Activated CD8-positive, alpha-beta T cell treated with anti-CD3 and anti-CD28 coated beads for 36 hours (primary cell): Measurements from ENCODE around the gene SLC38A9. TPM values are rescaled to one million over a fixed set of nuclear protein-coding genes. Genes with fewer than 3 reads are reported as not detected.

ENCODE experiments used
- ATAC-seq: fragments of 200-7000 bp; cut with Tn5 transposase; one replicate; pipeline ENCODE4 v1.10.0; 2021; ENCODE audit warnings: mild to moderate bottlenecking, moderate library complexity
- CTCF ChIA-PET: fragments of 350-600 bp; sonication (Branson Sonifier 250); formaldehyde crosslinking; loops from one replicate; lab custom pipeline; 2021; ENCODE audit warnings: antibody characterized with exemption; lab: Charles Lee
- POLR2A ChIA-PET: fragments of 350-600 bp; sonication (Branson Sonifier 250); formaldehyde crosslinking; loops from one replicate; lab custom pipeline; 2021; ENCODE audit warnings: antibody characterized with exemption; lab: Charles Lee
- DNase-seq: peaks from one replicate; pipeline ENCODE4 v3.0.0-alpha.2; 2020
- H3K27ac Mint-ChIP-seq: one replicate; pipeline ENCODE4 v1.8.0; 2021; ENCODE audit warnings: mild to moderate bottlenecking, mixed read lengths
- H3K27me3 Mint-ChIP-seq: one replicate; pipeline ENCODE4 v1.8.0; 2021; ENCODE audit warnings: mixed read lengths
- H3K36me3 Mint-ChIP-seq: one replicate; pipeline ENCODE4 v1.8.0; 2021; ENCODE audit warnings: low read depth, mixed read lengths
- H3K4me1 Mint-ChIP-seq: one replicate; pipeline ENCODE4 v1.8.0; 2021; ENCODE audit warnings: low read depth, mixed read lengths
- H3K4me3 Mint-ChIP-seq: one replicate; pipeline ENCODE4 v1.8.0; 2021; ENCODE audit warnings: mild to moderate bottlenecking, moderate library complexity, mixed read lengths
- H3K9me3 Mint-ChIP-seq: one replicate; pipeline ENCODE4 v1.8.0; 2021; ENCODE audit warnings: mixed read lengths
- CTCF ChIP-seq: fragments of 200-600 bp; IDR thresholded peaks from one replicate; pipeline ENCODE4 v1.8.0; 2022; ENCODE audit warnings: antibody characterized with exemption, mild to moderate bottlenecking
- intact Hi-C: fragments of 100-400 bp; cut with micrococcal nuclease; formaldehyde crosslinking; loops from one replicate; pipeline ENCODE4 v1.10.0; 2022
- total RNA-seq, 2 experiments: library from RNA; stranded (reverse); gene quantifications; one replicate each; pipeline ENCODE4 v1.2.3, GENCODE V29; 2021

The SLC38A9 gene
- total RNA-seq, 2 experiments from 2014 or later, result 11.4 to 12.0 TPM

- Mint-ChIP-seq H3K27ac (no peak overlapping the region), H3K4me3 (no peak overlapping the region), H3K4me1 (peaks cover 26% of the 10 kb centered on the region), H3K9me3 (no peaks in the 10 kb centered on the region), H3K27me3 (peaks cover 2% of the 10 kb centered on the region), H3K36me3 (no peaks in the 10 kb centered on the region)
- CTCF ChIA-PET, result no interaction called here
- POLR2A ChIA-PET, result interaction anchor here (1.0 kb wide), 1 partner anchor 18 kb away, joined by 3 read pairs; no protein-coding TSS in a partner anchor
- DNase-seq (no peak), ATAC-seq (no peak)
- TF ChIP-seq CTCF, result no peak
- intact Hi-C loops, result no loop called here
Measured at GRCh38 chr5:55580042-55580441, 132.1 kb downstream of the SLC38A9 start.

DNA sequence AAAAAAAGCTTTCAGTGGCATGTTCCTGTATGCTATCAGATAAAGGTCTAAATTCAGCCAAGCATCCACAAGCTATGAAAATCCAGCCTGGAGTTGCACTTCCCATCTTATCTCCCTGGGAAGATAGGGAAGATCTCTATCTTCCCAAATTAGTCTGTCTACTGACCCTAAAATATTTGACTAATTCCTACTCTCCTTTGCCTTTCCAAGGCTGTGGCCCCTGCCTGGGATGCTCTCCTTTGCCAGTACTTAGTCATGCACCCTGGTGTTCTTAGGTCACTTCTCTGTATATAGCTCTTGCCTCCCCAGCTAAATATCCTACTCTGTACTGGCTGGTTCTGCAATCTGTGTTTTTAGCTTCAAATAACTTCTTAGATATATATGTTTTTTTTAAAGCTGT, 133.4 kb downstream of the SLC38A9 start:
- Mint-ChIP-seq H3K9me3 (no peaks in the 10 kb centered on the region), H3K4me1 (peaks cover 26% of the 10 kb centered on the region), H3K36me3 (no peaks in the 10 kb centered on the region), H3K4me3 (no peak overlapping the region), H3K27me3 (peaks cover 2% of the 10 kb centered on the region), H3K27ac (no peak overlapping the region)
- ChIA-PET POLR2A (interaction anchor here (0.5 kb wide), 1 partner anchor 35 kb away, joined by 3 read pairs; no protein-coding TSS in a partner anchor), CTCF (no interaction called here)
- TF ChIP-seq CTCF, result no peak
- ATAC-seq, result no peak
- intact Hi-C loops, result no loop called here
- DNase-seq, result no peak

DNA sequence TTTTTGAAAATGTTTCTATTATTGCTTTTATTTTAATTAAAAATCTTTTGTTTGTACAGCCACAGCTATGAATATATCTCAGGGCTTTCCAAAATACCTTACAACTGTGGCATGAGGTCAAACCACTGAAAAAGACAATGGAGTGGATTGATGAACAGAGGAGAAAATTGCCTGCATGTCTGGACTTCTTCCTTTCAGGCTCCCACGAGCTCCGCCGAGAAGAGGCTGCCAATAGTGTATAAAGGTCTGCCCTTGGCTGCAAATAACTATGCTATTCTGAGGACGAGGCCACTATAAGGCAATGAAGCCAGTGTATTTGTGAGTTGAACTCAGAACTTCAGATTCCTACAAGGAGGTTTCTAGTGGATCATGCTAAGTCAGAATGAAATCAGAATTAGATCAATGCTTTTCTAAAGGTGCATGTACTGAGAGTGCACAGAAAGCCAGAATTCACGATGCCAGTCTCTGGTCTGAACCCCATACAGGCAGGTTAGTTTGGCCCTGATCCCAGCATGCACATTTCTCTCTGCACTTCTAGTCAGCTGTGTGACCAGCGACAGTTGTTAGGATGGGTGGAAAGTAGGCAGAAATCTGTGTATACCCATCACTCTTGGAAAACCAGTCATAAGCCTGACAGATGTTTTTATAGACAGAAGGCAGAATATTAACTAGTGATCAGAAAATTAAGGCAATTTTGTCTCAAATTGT, 134.6 kb downstream of the SLC38A9 start:
- no peak for DNase-seq
- Mint-ChIP-seq H3K27me3 (peaks cover 2% of the 10 kb centered on the region), H3K36me3 (no peaks in the 10 kb centered on the region), H3K4me3 (no peak overlapping the region), H3K9me3 (no peaks in the 10 kb centered on the region), H3K4me1 (peaks cover 23% of the 10 kb centered on the region), H3K27ac (no peak overlapping the region)
- ChIA-PET CTCF (no interaction called here), POLR2A (no interaction called here)
- intact Hi-C loops, result no loop called here
- no peak for ATAC-seq
- no peak for TF ChIP-seq CTCF

DNA sequence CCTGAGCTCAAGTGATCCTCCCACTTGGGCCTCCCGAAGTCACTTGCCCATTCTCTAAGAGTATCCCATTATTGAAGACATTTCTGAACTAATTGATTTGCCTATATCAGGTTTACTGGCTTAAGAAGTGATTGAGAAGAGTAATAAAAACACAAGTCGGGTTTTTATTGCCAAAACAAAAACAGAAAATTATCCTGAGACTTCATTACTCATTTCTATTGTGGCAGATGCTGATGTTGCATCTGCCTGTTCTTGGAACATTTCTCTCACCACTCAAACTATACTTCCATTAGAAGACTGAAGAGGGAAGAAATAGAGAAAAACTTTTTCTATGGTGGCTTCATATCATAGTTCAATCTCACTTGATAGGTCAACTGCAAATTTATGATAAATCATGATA, 135.5 kb downstream of the SLC38A9 start:
- intact Hi-C loops, result no loop called here
- ATAC-seq, result no peak
- DNase-seq, result no peak
- no peak overlapping the region for H3K4me3 Mint-ChIP-seq
- H3K4me1 Mint-ChIP-seq, result peaks cover 21% of the 10 kb centered on the region
- H3K36me3 Mint-ChIP-seq, result no peaks in the 10 kb centered on the region
- H3K27ac Mint-ChIP-seq, result no peak overlapping the region
- H3K27me3 Mint-ChIP-seq, result peaks cover 2% of the 10 kb centered on the region
- CTCF ChIA-PET, result interaction anchor here (0.9 to 1.0 kb wide), 2 partner anchors 24 to 63 kb away, joined by 3 to 4 read pairs; no protein-coding TSS in a partner anchor
- no peaks in the 10 kb centered on the region for H3K9me3 Mint-ChIP-seq
- POLR2A ChIA-PET, result no interaction called here
- no peak for TF ChIP-seq CTCF

Other genes starting within 250 kb of the SLC38A9 start
- 10 to 100 TPM; 15.9 to 17.6 TPM for gene PLPP1, start 177.4 kb downstream of the SLC38A9 start, total RNA-seq
- gene DDX4, start 25.7 kb upstream of the SLC38A9 start, total RNA-seq, result not detected
- not detected for gene IL31RA, start 139.0 kb upstream of the SLC38A9 start, total RNA-seq